ENCODE results near the gene CABYR. TPM values are rescaled to one million over a fixed set of nuclear protein-coding genes. Genes with fewer than 3 reads are reported as not detected.

Gene CABYR
- total and polyA plus RNA-seq, 2 of the 8 experiments (the other 6 are each of a cell fraction or from before 2014, with no cell fraction given): 14.5 to 18.8 TPM

GRCh38 chr18:24089515-24090337 is 49.1 kb upstream of the CABYR start (continued):
- TF ChIP-seq BACH1 (IDR thresholded peaks at IDR 0.05; ENCODE audit: low read length): no peak
- TF ChIP-seq ZNF274 (IDR thresholded peaks at IDR 0.05; ENCODE audit: borderline replicate concordance, extremely low read depth, low read length): no peak

Measured in H1 (cell line).